Measurements from ENCODE around the gene RSRC1.
"Not testable (repeated sequence)": the region's sequence is repeated elsewhere in the genome, so short reads cannot be mapped to it uniquely, and the experiment has no call there.

Gene RSRC1

GRCh38 chr3:158479051-158479450 lies 369.2 kb downstream of the RSRC1 start:
- DNase-seq = no peak

GRCh38 chr3:158483701-158484235 lies 373.9 kb downstream of the RSRC1 start:
- no peak for DNase-seq

GRCh38 chr3:158486200-158486599 lies 376.3 kb downstream of the RSRC1 start:
- DNase-seq = no peak

- no peak for DNase-seq
These were observed 378.8 kb downstream of the RSRC1 start for GRCh38 chr3:158488670-158489069.

GRCh38 chr3:158489181-158489580 lies 379.3 kb downstream of the RSRC1 start:
- no peak for DNase-seq

GRCh38 chr3:158491968-158492367 lies 382.1 kb downstream of the RSRC1 start:
- no peak for DNase-seq

- DNase-seq = no peak
These were observed 382.8 kb downstream of the RSRC1 start for GRCh38 chr3:158492685-158493084.

- no peak for DNase-seq
These were observed 384.0 kb downstream of the RSRC1 start for GRCh38 chr3:158493931-158494330.

- DNase-seq = no peak
These were observed 384.8 kb downstream of the RSRC1 start for GRCh38 chr3:158494673-158495072.

- not testable (repeated sequence) for DNase-seq
These were observed 385.6 kb downstream of the RSRC1 start for GRCh38 chr3:158495398-158495902.

GRCh38 chr3:158505117-158505516 lies 395.2 kb downstream of the RSRC1 start:
- no peak for DNase-seq

GRCh38 chr3:158506456-158506855 lies 396.6 kb downstream of the RSRC1 start:
- no peak for DNase-seq

GRCh38 chr3:158508481-158508880 lies 398.6 kb downstream of the RSRC1 start:
- DNase-seq = no peak

GRCh38 chr3:158509891-158510290 lies 400.0 kb downstream of the RSRC1 start:
- DNase-seq = no peak

- not testable (repeated sequence) for DNase-seq
These were observed 406.8 kb downstream of the RSRC1 start for GRCh38 chr3:158516729-158517128.

- DNase-seq = no peak
These were observed 409.9 kb downstream of the RSRC1 start for GRCh38 chr3:158519776-158520175.

- no peak for DNase-seq
These were observed 410.5 kb downstream of the RSRC1 start for GRCh38 chr3:158520433-158520832.

- no peak for DNase-seq
These were observed 412.6 kb downstream of the RSRC1 start for GRCh38 chr3:158522221-158523136.

GRCh38 chr3:158528076-158528674 lies 418.3 kb downstream of the RSRC1 start:
- no peak for DNase-seq

GRCh38 chr3:158531334-158531733 lies 421.4 kb downstream of the RSRC1 start:
- DNase-seq = peak; percentile 24

GRCh38 chr3:158532099-158532734 lies 422.3 kb downstream of the RSRC1 start:
- peak; percentile 5 for DNase-seq

- no peak for DNase-seq
These were observed 426.0 kb downstream of the RSRC1 start for GRCh38 chr3:158535918-158536317.

- peak; percentile 9 for DNase-seq
These were observed 429.6 kb downstream of the RSRC1 start for GRCh38 chr3:158539414-158540014.
